ENCODE measurements around the gene UBE2F.

Gene UBE2F

DNA sequence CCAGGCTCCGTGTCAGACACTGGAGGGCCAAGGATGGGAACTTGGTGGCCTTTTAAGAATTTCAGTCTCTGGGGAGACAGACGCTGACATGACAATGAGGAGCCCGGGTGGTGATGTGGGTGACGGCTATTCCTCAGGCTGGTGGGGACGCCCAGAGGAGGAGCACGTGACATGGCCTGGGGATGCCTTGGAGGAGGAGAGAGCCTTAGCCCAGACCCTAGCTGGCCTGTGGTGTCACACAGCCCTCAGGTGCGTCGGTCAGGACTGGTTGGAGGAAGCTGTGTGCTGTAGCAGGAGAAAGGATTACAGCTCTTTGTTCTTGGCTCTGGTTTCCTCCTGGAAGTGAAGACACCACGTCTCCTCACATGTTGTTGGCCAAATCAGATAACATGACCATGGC lies 54.0 kb downstream of the UBE2F start:
- no peak for DNase-seq (ENCODE audit: low read depth in 1 of 2, low spot score in 1 of 2)
- TF ChIP-seq, protein P1, sequence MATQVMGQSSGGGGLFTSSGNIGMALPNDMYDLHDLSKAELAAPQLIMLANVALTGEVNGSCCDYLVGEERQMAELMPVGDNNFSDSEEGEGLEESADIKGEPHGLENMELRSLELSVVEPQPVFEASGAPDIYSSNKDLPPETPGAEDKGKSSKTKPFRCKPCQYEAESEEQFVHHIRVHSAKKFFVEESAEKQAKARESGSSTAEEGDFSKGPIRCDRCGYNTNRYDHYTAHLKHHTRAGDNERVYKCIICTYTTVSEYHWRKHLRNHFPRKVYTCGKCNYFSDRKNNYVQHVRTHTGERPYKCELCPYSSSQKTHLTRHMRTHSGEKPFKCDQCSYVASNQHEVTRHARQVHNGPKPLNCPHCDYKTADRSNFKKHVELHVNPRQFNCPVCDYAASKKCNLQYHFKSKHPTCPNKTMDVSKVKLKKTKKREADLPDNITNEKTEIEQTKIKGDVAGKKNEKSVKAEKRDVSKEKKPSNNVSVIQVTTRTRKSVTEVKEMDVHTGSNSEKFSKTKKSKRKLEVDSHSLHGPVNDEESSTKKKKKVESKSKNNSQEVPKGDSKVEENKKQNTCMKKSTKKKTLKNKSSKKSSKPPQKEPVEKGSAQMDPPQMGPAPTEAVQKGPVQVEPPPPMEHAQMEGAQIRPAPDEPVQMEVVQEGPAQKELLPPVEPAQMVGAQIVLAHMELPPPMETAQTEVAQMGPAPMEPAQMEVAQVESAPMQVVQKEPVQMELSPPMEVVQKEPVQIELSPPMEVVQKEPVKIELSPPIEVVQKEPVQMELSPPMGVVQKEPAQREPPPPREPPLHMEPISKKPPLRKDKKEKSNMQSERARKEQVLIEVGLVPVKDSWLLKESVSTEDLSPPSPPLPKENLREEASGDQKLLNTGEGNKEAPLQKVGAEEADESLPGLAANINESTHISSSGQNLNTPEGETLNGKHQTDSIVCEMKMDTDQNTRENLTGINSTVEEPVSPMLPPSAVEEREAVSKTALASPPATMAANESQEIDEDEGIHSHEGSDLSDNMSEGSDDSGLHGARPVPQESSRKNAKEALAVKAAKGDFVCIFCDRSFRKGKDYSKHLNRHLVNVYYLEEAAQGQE (IDR thresholded peaks at IDR 0.05; ENCODE audit: insufficient replicate concordance, low read depth): no peak
- TF ChIP-seq, protein P2, sequence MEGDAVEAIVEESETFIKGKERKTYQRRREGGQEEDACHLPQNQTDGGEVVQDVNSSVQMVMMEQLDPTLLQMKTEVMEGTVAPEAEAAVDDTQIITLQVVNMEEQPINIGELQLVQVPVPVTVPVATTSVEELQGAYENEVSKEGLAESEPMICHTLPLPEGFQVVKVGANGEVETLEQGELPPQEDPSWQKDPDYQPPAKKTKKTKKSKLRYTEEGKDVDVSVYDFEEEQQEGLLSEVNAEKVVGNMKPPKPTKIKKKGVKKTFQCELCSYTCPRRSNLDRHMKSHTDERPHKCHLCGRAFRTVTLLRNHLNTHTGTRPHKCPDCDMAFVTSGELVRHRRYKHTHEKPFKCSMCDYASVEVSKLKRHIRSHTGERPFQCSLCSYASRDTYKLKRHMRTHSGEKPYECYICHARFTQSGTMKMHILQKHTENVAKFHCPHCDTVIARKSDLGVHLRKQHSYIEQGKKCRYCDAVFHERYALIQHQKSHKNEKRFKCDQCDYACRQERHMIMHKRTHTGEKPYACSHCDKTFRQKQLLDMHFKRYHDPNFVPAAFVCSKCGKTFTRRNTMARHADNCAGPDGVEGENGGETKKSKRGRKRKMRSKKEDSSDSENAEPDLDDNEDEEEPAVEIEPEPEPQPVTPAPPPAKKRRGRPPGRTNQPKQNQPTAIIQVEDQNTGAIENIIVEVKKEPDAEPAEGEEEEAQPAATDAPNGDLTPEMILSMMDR (IDR thresholded peaks at IDR 0.05; ENCODE audit: insufficient read depth, low read length): no peak
- no peak for TF ChIP-seq SPI1 (IDR thresholded peaks at IDR 0.05; ENCODE audit: borderline replicate concordance, low read depth)
- TF ChIP-seq GABPA (IDR thresholded peaks at IDR 0.05; ENCODE audit: low read depth): no peak

DNA sequence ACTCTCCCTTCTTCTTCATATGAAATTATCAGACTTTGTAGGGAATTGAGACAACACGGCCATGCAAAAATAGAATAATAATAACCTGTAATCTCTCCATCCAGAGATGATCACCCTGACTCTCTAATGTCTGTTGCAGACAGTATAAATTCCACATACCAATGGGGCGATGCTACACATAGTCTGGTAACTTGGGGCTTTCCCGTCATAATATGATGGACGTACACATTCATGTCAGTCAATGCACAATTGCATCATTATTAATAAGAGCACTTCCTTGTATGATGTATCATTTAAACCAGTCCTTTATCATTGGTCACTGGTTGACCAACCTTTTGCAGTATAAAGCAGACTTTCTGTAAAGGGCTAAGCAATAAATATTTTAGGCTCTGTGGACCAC lies 54.5 kb downstream of the UBE2F start:
- Histone ChIP-seq H3K27ac (replicated peaks) (no peak overlapping the region), H3K4me3 (replicated peaks; ENCODE audit: insufficient read depth, low read length) (no peak overlapping the region), H3K27me3 (ENCODE audit: insufficient read depth, poor library complexity, severe bottlenecking) (no peaks in the 10 kb centered on the region)
- TF ChIP-seq POLR2AphosphoS5 (IDR thresholded peaks at IDR 0.05; ENCODE audit: low read depth) (no peak), SPI1 (IDR thresholded peaks at IDR 0.05; ENCODE audit: borderline replicate concordance, low read depth) (no peak), GABPA (IDR thresholded peaks at IDR 0.05; ENCODE audit: low read depth) (no peak)
- TF ChIP-seq, protein P1 (IDR thresholded peaks at IDR 0.05; ENCODE audit: insufficient replicate concordance, low read depth): no peak
- TF ChIP-seq, protein P2 (IDR thresholded peaks at IDR 0.05; ENCODE audit: insufficient read depth, low read length): no peak
- DNase-seq (ENCODE audit: low read depth in 1 of 2, low spot score in 1 of 2): no peak

More for the DNA sequence above, 54.0 kb downstream of the UBE2F start:
- Histone ChIP-seq H3K27me3 (ENCODE audit: insufficient read depth, poor library complexity, severe bottlenecking) (no peaks in the 10 kb centered on the region), H3K4me3 (replicated peaks; ENCODE audit: insufficient read depth, low read length) (no peak overlapping the region), H3K27ac (replicated peaks) (no peak overlapping the region)

DNA sequence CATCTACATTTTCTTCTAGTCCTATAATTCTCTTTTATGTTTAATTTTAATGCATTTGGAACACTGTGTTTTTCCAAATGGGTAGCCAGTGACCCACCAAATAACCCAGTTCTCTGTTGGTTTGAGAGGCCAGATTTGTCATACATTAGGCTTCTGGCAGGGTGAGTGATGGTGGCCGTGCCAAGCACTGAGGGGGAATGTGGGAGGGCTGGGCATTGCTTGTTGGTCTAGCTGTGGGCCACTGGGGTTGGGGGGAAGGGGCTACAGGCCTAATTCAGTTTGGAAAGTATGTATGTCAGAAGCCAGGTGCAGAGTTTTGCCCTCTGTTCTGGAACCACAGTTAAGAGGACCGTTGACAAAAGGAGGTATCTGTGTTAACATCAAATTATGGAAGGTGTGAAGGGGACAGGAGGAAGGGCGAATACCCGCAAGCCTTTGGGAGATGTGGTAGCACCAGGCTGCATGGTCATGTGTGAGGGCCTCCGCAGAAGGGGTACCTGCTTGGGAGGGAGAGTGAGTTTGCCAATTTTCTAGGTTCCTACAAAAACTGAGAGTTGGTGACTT lies 55.9 kb downstream of the UBE2F start:
- Histone ChIP-seq H3K27me3 (ENCODE audit: insufficient read depth, poor library complexity, severe bottlenecking) (no peaks in the 10 kb centered on the region), H3K27ac (replicated peaks) (no peak overlapping the region), H3K4me3 (replicated peaks; ENCODE audit: insufficient read depth, low read length) (no peak overlapping the region)
- no peak for DNase-seq (ENCODE audit: low read depth in 1 of 2, low spot score in 1 of 2)
- TF ChIP-seq, protein P1 (IDR thresholded peaks at IDR 0.05; ENCODE audit: insufficient replicate concordance, low read depth): no peak
- TF ChIP-seq POLR2AphosphoS5 (IDR thresholded peaks at IDR 0.05; ENCODE audit: low read depth): no peak
- no peak for TF ChIP-seq SPI1 (IDR thresholded peaks at IDR 0.05; ENCODE audit: borderline replicate concordance, low read depth)
- no peak for TF ChIP-seq GABPA (IDR thresholded peaks at IDR 0.05; ENCODE audit: low read depth)
- TF ChIP-seq, protein P2 (IDR thresholded peaks at IDR 0.05; ENCODE audit: insufficient read depth, low read length): no peak

Data from HL-60 (cell line).